ENCODE data around the gene MFSD2A.
"Not testable (repeated sequence)": the region's sequence is repeated elsewhere in the genome, so short reads cannot be mapped to it uniquely, and the experiment has no call there.

MFSD2A gene

GRCh38 chr1:39954870-39955546 is at the start of gene MFSD2A:
MFSD2A (plus strand) TSS chr1:39955145; CDS start chr1:39955293, 148 bp downstream.
- DNase-seq (ENCODE audit: low read depth in 1 of 2, low spot score in 1 of 2): peak; percentile 71 to 89

- no peak for DNase-seq (ENCODE audit: low read depth in 1 of 2, low spot score in 1 of 2)
These were observed 49.8 kb upstream of the MFSD2A start for GRCh38 chr1:39905172-39905571.

- DNase-seq (ENCODE audit: low read depth in 1 of 2, low spot score in 1 of 2): no peak
These were observed 47.2 kb upstream of the MFSD2A start for GRCh38 chr1:39907528-39908453.

GRCh38 chr1:39908534-39908933 is 46.4 kb upstream of the MFSD2A start:
- no peak for DNase-seq (ENCODE audit: low read depth in 1 of 2, low spot score in 1 of 2)

GRCh38 chr1:39910263-39910662 is 44.7 kb upstream of the MFSD2A start:
- DNase-seq (ENCODE audit: low read depth in 1 of 2, low spot score in 1 of 2): no peak

GRCh38 chr1:39913136-39913535 is 41.8 kb upstream of the MFSD2A start:
- DNase-seq (ENCODE audit: low read depth in 1 of 2, low spot score in 1 of 2): not testable (repeated sequence)

- DNase-seq (ENCODE audit: low read depth in 1 of 2, low spot score in 1 of 2): no peak
These were observed 39.3 kb upstream of the MFSD2A start for GRCh38 chr1:39915499-39916129.

- DNase-seq (ENCODE audit: low read depth in 1 of 2, low spot score in 1 of 2): no peak
These were observed 37.1 kb upstream of the MFSD2A start for GRCh38 chr1:39917825-39918224.

- no peak for DNase-seq (ENCODE audit: low read depth in 1 of 2, low spot score in 1 of 2)
These were observed 35.4 kb upstream of the MFSD2A start for GRCh38 chr1:39919545-39919944.

- DNase-seq (ENCODE audit: low read depth in 1 of 2, low spot score in 1 of 2): no peak
These were observed 32.7 kb upstream of the MFSD2A start for GRCh38 chr1:39922251-39922688.

GRCh38 chr1:39925721-39926342 is 29.1 kb upstream of the MFSD2A start:
- no peak for DNase-seq (ENCODE audit: low read depth in 1 of 2, low spot score in 1 of 2)

GRCh38 chr1:39926343-39926793 is 28.6 kb upstream of the MFSD2A start:
- DNase-seq (ENCODE audit: low read depth in 1 of 2, low spot score in 1 of 2): no peak

GRCh38 chr1:39926820-39927219 is 28.1 kb upstream of the MFSD2A start:
- no peak for DNase-seq (ENCODE audit: low read depth in 1 of 2, low spot score in 1 of 2)

- DNase-seq (ENCODE audit: low read depth in 1 of 2, low spot score in 1 of 2): no peak
These were observed 27.4 kb upstream of the MFSD2A start for GRCh38 chr1:39927538-39927937.

- DNase-seq (ENCODE audit: low read depth in 1 of 2, low spot score in 1 of 2): no peak
These were observed 25.9 kb upstream of the MFSD2A start for GRCh38 chr1:39928809-39929587.

GRCh38 chr1:39933956-39934941 is 20.7 kb upstream of the MFSD2A start:
- DNase-seq (ENCODE audit: low read depth in 1 of 2, low spot score in 1 of 2): no peak

GRCh38 chr1:39936724-39937491 is 18.0 kb upstream of the MFSD2A start:
- no peak for DNase-seq (ENCODE audit: low read depth in 1 of 2, low spot score in 1 of 2)

- DNase-seq (ENCODE audit: low read depth in 1 of 2, low spot score in 1 of 2): no peak
These were observed 16.1 kb upstream of the MFSD2A start for GRCh38 chr1:39938856-39939255.
